ENCODE results near the gene LGALS7. TPM values are rescaled to one million over a fixed set of nuclear protein-coding genes. Genes with fewer than 3 reads are reported as not detected.
A peak's percentile ranks its signal among the peaks of the same experiment; 100 is the strongest.

The LGALS7 gene
- total and polyA plus RNA-seq, 2 of the 13 experiments (the other 11 are each of a cell fraction or from before 2014, with no cell fraction given), result 0.73 TPM; not detected in 1

GRCh38 chr19:38745316-38745715 lies 28.0 kb downstream of the LGALS7 start (continued):
- TF ChIP-seq ZNF687 (CRISPR knock-in tag; IDR thresholded peaks at IDR 0.05) (peak; percentile 19; the same call in 1 of the 2 replicates), NCOA2 (CRISPR knock-in tag; IDR thresholded peaks at IDR 0.05) (no peak), DMAP1 (CRISPR knock-in tag; IDR thresholded peaks at IDR 0.05) (no peak)

GRCh38 chr19:38744874-38745273 lies 28.4 kb downstream of the LGALS7 start:
- Histone ChIP-seq H3K27me3 (ENCODE audit: control insufficient read depth in 1 of 2, insufficient read depth in 2 of 2, low read length in 2 of 2) (no peaks in the 10 kb centered on the region), H4K20me1 (ENCODE audit: insufficient read depth, low read length) (no peaks in the 10 kb centered on the region), H3K4me2 (ENCODE audit: low read depth, low read length) (no peak overlapping the region), H3K36me3 (replicated peaks in 1 of 2; ENCODE audit: control insufficient read depth in 1 of 2, insufficient read depth in 2 of 2, low read length in 2 of 2) (no peaks in the 10 kb centered on the region), H3K4me1 (ENCODE audit: insufficient read depth, low read length) (peaks cover 29% of the 10 kb centered on the region), H2AFZ (ENCODE audit: low read length) (no peak overlapping the region), H3K27ac (ENCODE audit: extremely low read length, insufficient read depth, low read length) (no peak overlapping the region), H3K4me3 (replicated peaks in 1 of 3; ENCODE audit: insufficient read depth in 1 of 3, low read depth in 2 of 3, low read length in 3 of 3) (no peak overlapping the region), H3K79me2 (ENCODE audit: insufficient read depth, low read length) (no peaks in the 10 kb centered on the region), H3K9me3 (ENCODE audit: low read length) (no peaks in the 10 kb centered on the region), H3K9ac (ENCODE audit: insufficient read depth, low read depth, low read length) (no peak overlapping the region)
- no peak for DNase-seq (ENCODE audit: low spot score)
- ChIA-PET POLR2A (no interaction called here), CTCF (ENCODE audit: low intra/inter-chr PET ratio, low total read pairs) (no interaction called here)
- in situ Hi-C loops (cut with HindIII; ENCODE audit: extremely low pct_ligation_motif_present, low pct_unique_long_range_greater_than_20kb) (loop anchor here (5.0 to 25.0 kb wide), 2 partner anchors 87 to 167 kb away; partner anchors contain the start of genes CCER2 and ECH1), intact Hi-C loops (cut with micrococcal nuclease; ENCODE audit: unreplicated experiment) (no loop called here)
- BruUV-seq (replicated peaks), result no TSS peak
- WGBS (ENCODE audit: low lambda C conversion rate), result 87% methylated on average over 6 of the region's 6 CpGs
- no peak for ATAC-seq
- no peak for FAIRE-seq
- TF ChIP-seq DBP (CRISPR knock-in tag; IDR thresholded peaks at IDR 0.05; ENCODE audit: not compliant biosample characterization) (no peak), ZNF879 (CRISPR knock-in tag; IDR thresholded peaks at IDR 0.05) (no peak), ZNF546 (CRISPR knock-in tag; conservative IDR thresholded peaks at IDR 0.05) (no peak), CENPT (CRISPR knock-in tag; IDR thresholded peaks at IDR 0.05; ENCODE audit: low read depth) (no peak)

Data from HepG2 (cell line).